Activated CD4-positive, alpha-beta memory T cell treated with anti-CD3 and anti-CD28 coated beads, Interleukin-2, amount 10 ng/mL, durations not matched to agents 7 days and 5 days (primary cell): ENCODE data around the gene PSRC1. TPM values are rescaled to one million over a fixed set of nuclear protein-coding genes. Genes with fewer than 3 reads are reported as not detected.

Experiments used
- CTCF ChIA-PET: fragments of 350-600 bp; sonication (Branson Sonifier 250); formaldehyde crosslinking; loops from one replicate; lab custom pipeline; 2021; ENCODE audit warnings: antibody characterized with exemption, inconsistent platforms; lab: Charles Lee
- POLR2A ChIA-PET: fragments of 350-600 bp; sonication (Branson Sonifier 250); formaldehyde crosslinking; loops from one replicate; lab custom pipeline; 2021; ENCODE audit warnings: antibody characterized with exemption; lab: Charles Lee
- DNase-seq: peaks from one replicate; pipeline ENCODE4 v3.0.0-alpha.2; 2020
- H3K27ac Mint-ChIP-seq: one replicate; pipeline ENCODE4 v1.8.0; 2021; ENCODE audit warnings: mild to moderate bottlenecking, mixed read lengths
- H3K27me3 Mint-ChIP-seq: one replicate; pipeline ENCODE4 v1.8.0; 2021; ENCODE audit warnings: mixed read lengths
- H3K36me3 Mint-ChIP-seq: one replicate; pipeline ENCODE4 v1.8.0; 2021; ENCODE audit warnings: low read depth, mixed read lengths
- H3K4me1 Mint-ChIP-seq: one replicate; pipeline ENCODE4 v1.8.0; 2021; ENCODE audit warnings: mixed read lengths
- H3K4me3 Mint-ChIP-seq: one replicate; pipeline ENCODE4 v1.8.0; 2021; ENCODE audit warnings: mild to moderate bottlenecking, mixed read lengths
- H3K9me3 Mint-ChIP-seq: one replicate; pipeline ENCODE4 v1.8.0; 2021; ENCODE audit warnings: mixed read lengths
- total RNA-seq, 2 experiments: library from RNA; stranded (reverse); gene quantifications; one replicate each; pipeline ENCODE4 v1.2.3, GENCODE V29; 2021

Gene PSRC1
- total RNA-seq, 2 experiments from 2014 or later: 27.0 to 28.7 TPM

GRCh38 chr1:109251277-109252166 is 31.4 kb downstream of the PSRC1 start:
- POLR2A ChIA-PET: interaction anchor here (1.4 to 1.5 kb wide), 2 partner anchors 37 to 137 kb away, joined by 3 to 4 read pairs; no protein-coding TSS in a partner anchor
- Mint-ChIP-seq H3K4me1 (peaks cover 6% of the 10 kb centered on the region), H3K4me3 (peak overlapping the region; percentile 4), H3K9me3 (no peaks in the 10 kb centered on the region), H3K36me3 (no peaks in the 10 kb centered on the region), H3K27ac (no peak overlapping the region), H3K27me3 (peaks cover 25% of the 10 kb centered on the region)
- DNase-seq: no peak
- CTCF ChIA-PET: interaction anchor here (0.6 kb wide), 1 partner anchor 101 kb away, joined by 3 read pairs; no protein-coding TSS in a partner anchor

DNA sequence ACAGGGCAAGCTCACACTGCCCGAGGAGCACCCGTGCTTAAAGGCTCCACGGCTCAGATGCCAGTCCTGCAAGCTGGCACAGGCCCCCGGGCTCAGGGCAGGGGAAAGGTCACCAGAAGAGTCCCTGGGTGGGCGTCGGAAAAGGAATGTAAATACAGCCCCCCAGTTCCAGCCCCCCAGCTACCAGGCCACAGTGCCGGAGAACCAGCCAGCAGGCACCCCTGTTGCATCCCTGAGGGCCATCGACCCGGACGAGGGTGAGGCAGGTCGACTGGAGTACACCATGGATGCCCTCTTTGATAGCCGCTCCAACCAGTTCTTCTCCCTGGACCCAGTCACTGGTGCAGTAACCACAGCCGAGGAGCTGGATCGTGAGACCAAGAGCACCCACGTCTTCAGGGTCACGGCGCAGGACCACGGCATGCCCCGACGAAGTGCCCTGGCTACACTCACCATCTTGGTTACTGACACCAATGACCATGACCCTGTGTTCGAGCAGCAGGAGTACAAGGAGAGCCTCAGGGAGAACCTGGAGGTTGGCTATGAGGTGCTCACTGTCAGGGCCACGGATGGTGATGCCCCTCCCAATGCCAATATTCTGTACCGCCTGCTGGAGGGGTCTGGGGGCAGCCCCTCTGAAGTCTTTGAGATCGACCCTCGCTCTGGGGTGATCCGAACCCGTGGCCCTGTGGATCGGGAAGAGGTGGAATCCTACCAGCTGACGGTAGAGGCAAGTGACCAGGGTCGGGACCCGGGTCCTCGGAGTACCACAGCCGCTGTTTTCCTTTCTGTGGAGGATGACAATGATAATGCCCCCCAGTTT is 32.3 kb downstream of the PSRC1 start:
- no peak for DNase-seq

DNA sequence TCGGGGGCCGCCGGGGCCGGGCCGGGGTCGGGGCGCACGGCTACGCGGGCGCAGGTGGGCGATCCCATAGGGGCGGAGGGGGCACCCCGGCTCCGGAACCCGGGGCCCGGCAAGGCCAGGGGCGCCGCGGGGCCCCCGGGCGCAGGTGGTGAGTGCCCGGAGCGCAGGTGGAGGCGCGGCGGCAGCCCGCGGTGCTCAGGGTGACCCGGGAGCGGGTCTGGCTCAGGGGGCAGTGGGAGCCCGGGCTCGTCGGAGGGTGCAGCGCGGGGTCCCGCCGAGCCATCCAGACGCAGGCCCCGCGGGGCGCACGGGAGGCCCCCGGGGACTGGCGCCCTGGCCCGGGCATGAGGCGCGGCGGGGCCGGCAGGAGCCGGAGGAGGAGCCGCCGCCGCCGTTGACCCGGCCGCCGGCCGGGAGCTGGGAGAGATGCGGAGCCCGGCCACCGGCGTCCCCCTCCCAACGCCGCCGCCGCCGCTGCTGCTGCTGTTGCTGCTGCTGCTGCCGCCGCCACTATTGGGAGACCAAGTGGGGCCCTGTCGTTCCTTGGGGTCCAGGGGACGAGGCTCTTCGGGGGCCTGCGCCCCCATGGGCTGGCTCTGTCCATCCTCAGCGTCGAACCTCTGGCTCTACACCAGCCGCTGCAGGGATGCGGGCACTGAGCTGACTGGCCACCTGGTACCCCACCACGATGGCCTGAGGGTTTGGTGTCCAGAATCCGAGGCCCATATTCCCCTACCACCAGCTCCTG is 33.1 kb downstream of the PSRC1 start:
- peak overlapping the region; percentile 37 for H3K4me3 Mint-ChIP-seq
- peaks cover 6% of the 10 kb centered on the region for H3K4me1 Mint-ChIP-seq
- peaks cover 23% of the 10 kb centered on the region for H3K27me3 Mint-ChIP-seq
- no peak overlapping the region for H3K27ac Mint-ChIP-seq
- H3K36me3 Mint-ChIP-seq: no peaks in the 10 kb centered on the region
- no peak for DNase-seq
- ChIA-PET POLR2A (interaction anchor here (1.3 to 2.2 kb wide), 5 partner anchors 11 to 298 kb away, joined by 3 to 7 read pairs (median 4); partner anchors contain the start of genes ATXN7L2 and GNAI3), CTCF (interaction anchor here (1.0 to 1.4 kb wide), 2 partner anchors 10 to 152 kb away, joined by 4 read pairs; no protein-coding TSS in a partner anchor)
- H3K9me3 Mint-ChIP-seq: no peaks in the 10 kb centered on the region

More for the DNA sequence above, 32.3 kb downstream of the PSRC1 start:
- Mint-ChIP-seq H3K9me3 (no peaks in the 10 kb centered on the region), H3K27me3 (peaks cover 23% of the 10 kb centered on the region), H3K4me1 (peaks cover 6% of the 10 kb centered on the region), H3K36me3 (no peaks in the 10 kb centered on the region), H3K4me3 (peak overlapping the region; percentile 63), H3K27ac (no peak overlapping the region)
- ChIA-PET CTCF (interaction anchor here (1.0 kb wide), 1 partner anchor 11 kb away, joined by 4 read pairs; no protein-coding TSS in a partner anchor), POLR2A (interaction anchor here (1.4 to 2.2 kb wide), 3 partner anchors 36 to 233 kb away, joined by 3 to 5 read pairs (median 4); partner anchors contain the start of gene ATXN7L2)

DNA sequence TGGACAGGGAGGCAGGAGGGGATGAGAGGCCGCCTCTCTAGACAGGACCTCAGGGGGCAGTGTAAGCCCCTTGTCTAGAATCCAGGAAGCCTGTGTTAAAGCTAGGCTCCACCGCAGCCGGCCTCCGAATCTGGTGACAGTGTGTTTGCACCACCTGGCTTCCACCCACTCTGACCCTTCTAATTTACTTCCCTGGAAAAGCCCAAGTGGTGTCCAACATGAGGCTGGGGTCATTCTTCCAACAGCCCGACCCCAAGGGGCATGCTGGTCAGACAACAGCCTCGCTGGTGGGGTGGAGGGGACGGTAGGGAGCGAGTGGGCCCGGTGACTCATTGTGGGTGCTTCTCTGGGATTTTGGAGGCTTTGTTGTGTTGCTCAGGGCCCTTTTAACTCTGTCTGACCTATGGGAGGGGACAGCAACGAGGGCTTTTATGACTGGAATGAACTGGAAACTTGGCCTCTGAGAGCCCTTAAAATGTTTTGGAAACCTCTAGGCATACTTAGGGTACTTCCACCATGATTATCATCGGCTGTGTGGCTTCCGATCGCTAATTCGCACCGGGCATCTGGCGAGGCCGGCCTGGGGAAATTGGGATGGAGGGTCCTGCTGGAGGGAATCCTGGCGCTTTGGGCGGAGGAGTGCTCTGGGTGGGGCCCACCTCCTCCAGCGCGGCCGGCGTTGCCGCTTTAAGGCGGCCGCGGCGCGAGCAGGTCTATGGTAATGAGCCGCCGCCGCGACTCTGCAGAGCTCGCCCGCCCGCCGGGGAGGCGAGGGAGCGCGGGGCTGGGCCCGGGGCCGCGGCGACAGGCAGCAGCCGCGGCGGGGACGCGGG is 33.9 kb downstream of the PSRC1 start, which contains the start of gene CELSR2:
TSS of gene CELSR2 (plus strand) at position 743 of the 833 bp plus-strand sequence. CDS start 541 bp downstream, outside the sequence.
- H3K4me3 Mint-ChIP-seq: peak within 1 kb of the TSS; percentile 49
- ChIA-PET CTCF (interaction anchor here (1.1 to 1.4 kb wide), 2 partner anchors 30 to 152 kb away, joined by 3 to 4 read pairs; no protein-coding TSS in a partner anchor), POLR2A (interaction anchor here (1.3 to 2.2 kb wide), 3 partner anchors 11 to 299 kb away, joined by 4 to 7 read pairs (median 5); partner anchors contain the start of genes ATXN7L2 and GNAI3)
- H3K4me1 Mint-ChIP-seq: peaks cover 6% of the 10 kb centered on the region
- H3K9me3 Mint-ChIP-seq: no peaks in the 10 kb centered on the region
- no peaks in the 10 kb centered on the region for H3K36me3 Mint-ChIP-seq
- peak; percentile 70 for DNase-seq
- no peak within 1 kb of the TSS for H3K27ac Mint-ChIP-seq
- H3K27me3 Mint-ChIP-seq: peaks cover 25% of the 10 kb centered on the region

GRCh38 chr1:109248444-109248796 is 34.5 kb downstream of the PSRC1 start:
- ChIA-PET CTCF (interaction anchor here (1.1 to 2.4 kb wide), 3 partner anchors 30 to 153 kb away, joined by 3 to 5 read pairs (median 4); partner anchors contain the start of gene PSRC1), POLR2A (interaction anchor here (1.5 to 2.2 kb wide), 2 partner anchors 235 to 300 kb away, joined by 5 to 7 read pairs; partner anchors contain the start of genes ATXN7L2 and GNAI3)
- H3K27me3 Mint-ChIP-seq: peaks cover 25% of the 10 kb centered on the region

GRCh38 chr1:109247401-109248365 is 35.3 kb downstream of the PSRC1 start:
- Mint-ChIP-seq H3K36me3 (no peaks in the 10 kb centered on the region), H3K4me1 (peaks cover 6% of the 10 kb centered on the region), H3K27me3 (peaks cover 28% of the 10 kb centered on the region), H3K4me3 (no peak overlapping the region), H3K9me3 (no peaks in the 10 kb centered on the region), H3K27ac (no peak overlapping the region)
- DNase-seq: no peak
- ChIA-PET POLR2A (interaction anchor here (0.6 kb wide), 1 partner anchor 17 kb away, joined by 3 read pairs; no protein-coding TSS in a partner anchor), CTCF (interaction anchor here (0.7 to 2.4 kb wide), 5 partner anchors 9 to 151 kb away, joined by 3 to 5 read pairs (median 3); partner anchors contain the start of gene PSRC1)

More at GRCh38 chr1:109248444-109248796, 34.5 kb downstream of the PSRC1 start:
- Mint-ChIP-seq H3K4me1 (peaks cover 6% of the 10 kb centered on the region), H3K9me3 (no peaks in the 10 kb centered on the region), H3K36me3 (no peaks in the 10 kb centered on the region), H3K27ac (no peak overlapping the region), H3K4me3 (no peak overlapping the region)
- DNase-seq: no peak

DNA sequence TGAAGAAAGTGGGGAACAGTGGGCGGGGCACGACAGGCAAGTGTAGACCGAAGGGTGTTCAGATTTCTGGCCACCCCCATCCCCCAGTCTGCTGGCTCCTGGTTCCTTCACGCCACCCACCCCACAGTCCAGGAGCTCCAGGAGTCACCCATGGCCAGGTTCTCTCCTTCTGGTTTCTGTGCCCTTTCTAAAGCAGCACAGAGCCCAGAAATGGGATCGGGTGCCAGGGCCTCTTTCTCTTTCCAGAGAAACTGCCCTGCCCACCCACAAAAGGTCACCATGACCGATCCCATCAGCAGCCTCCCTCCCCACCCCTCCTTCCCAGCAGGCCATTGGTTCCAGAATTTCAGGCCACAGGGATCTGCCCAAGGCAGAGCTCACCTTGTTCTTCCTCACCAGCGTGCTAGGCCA is 36.8 kb downstream of the PSRC1 start:
- CTCF ChIA-PET: interaction anchor here (0.6 to 2.4 kb wide), 3 partner anchors 37 to 286 kb away, joined by 3 to 5 read pairs (median 4); partner anchors contain the start of gene PSRC1

DNA sequence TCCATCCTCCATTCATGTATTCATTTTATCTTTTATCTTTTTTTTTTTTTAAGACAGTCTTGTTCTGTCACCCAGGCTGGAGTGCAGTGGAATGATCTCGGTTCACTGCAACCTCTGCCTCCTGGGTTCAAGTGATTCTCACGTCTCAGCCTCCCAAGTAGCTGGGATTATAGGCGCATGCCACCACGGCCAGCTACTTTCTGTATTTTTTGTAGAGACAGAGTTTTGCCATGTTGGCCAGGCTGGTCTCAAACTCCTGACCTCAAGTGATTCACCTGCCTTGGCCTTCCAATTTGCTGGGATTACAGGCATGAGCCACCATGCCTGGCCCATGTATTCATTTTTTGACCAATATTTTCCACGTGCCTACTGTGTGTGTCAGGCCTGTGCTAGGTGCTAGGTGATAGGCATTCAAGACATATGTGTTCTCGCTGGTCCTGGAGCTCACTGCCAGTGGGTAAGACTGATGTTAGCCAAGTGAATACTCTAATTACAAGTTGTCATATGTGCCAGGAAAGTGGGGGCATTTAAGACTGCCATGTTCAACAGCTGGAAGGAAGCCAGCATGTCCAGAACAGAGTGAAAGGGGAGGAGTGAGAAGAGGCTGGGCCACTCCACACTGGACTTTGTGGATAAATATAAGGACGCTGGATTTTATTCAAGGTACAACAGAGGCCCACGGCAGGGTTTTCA is 38.9 kb downstream of the PSRC1 start:
- H3K27ac Mint-ChIP-seq: no peak overlapping the region
- peaks cover 4% of the 10 kb centered on the region for H3K4me1 Mint-ChIP-seq
- H3K36me3 Mint-ChIP-seq: no peaks in the 10 kb centered on the region
- H3K4me3 Mint-ChIP-seq: no peak overlapping the region
- CTCF ChIA-PET: interaction anchor here (1.2 kb wide), 1 partner anchor 20 kb away, joined by 3 read pairs; no protein-coding TSS in a partner anchor
- POLR2A ChIA-PET: no interaction called here
- peaks cover 22% of the 10 kb centered on the region for H3K27me3 Mint-ChIP-seq
- no peak for DNase-seq
- H3K9me3 Mint-ChIP-seq: no peaks in the 10 kb centered on the region

More for the DNA sequence above, 36.8 kb downstream of the PSRC1 start:
- Mint-ChIP-seq H3K4me3 (no peak overlapping the region), H3K27ac (no peak overlapping the region), H3K36me3 (no peaks in the 10 kb centered on the region), H3K9me3 (no peaks in the 10 kb centered on the region), H3K4me1 (peaks cover 8% of the 10 kb centered on the region), H3K27me3 (peaks cover 27% of the 10 kb centered on the region)
- POLR2A ChIA-PET: no interaction called here
- DNase-seq: no peak

- no peak overlapping the region for H3K4me3 Mint-ChIP-seq
- peaks cover 21% of the 10 kb centered on the region for H3K27me3 Mint-ChIP-seq
- H3K4me1 Mint-ChIP-seq: peaks cover 3% of the 10 kb centered on the region
- POLR2A ChIA-PET: no interaction called here
- H3K9me3 Mint-ChIP-seq: no peaks in the 10 kb centered on the region
- H3K27ac Mint-ChIP-seq: no peak overlapping the region
- DNase-seq: no peak
- peaks cover 3% of the 10 kb centered on the region for H3K36me3 Mint-ChIP-seq
- CTCF ChIA-PET: interaction anchor here (0.5 to 1.2 kb wide), 2 partner anchors 10 to 21 kb away, joined by 3 read pairs; no protein-coding TSS in a partner anchor
These were observed 39.7 kb downstream of the PSRC1 start for GRCh38 chr1:109243221-109243620.
